ENCODE data around the gene MEA1. TPM values are rescaled to one million over a fixed set of nuclear protein-coding genes. Genes with fewer than 3 reads are reported as not detected.

The MEA1 gene
- total and polyA plus RNA-seq, 2 experiments from 2014 or later = 70.5 to 205 TPM

DNA sequence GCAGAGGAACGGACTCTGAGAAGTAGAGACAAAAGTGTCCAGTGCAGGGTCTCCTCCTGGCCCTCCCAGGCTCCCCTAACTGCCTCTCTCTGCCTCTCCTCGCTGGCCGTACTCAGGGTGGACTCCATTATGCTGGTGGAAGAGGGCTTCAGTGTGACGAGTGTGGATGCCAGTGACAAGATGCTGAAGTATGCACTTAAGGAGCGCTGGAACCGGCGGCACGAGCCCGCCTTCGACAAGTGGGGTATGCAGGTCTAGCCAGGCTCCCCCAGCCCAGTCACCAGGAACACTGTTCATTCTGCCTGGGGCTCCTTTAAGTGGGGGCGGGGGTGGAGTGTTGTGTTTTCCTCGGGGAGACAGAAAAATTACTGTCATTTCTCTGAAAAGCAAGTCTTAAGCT, 51.6 kb downstream of the MEA1 start:
- Histone ChIP-seq H4K20me1 (replicated peaks; ENCODE audit: insufficient read depth) (no peaks in the 10 kb centered on the region), H3K4me1 (ENCODE audit: insufficient read depth) (peaks cover 7% of the 10 kb centered on the region; the same call in 1 of the 2 replicates), H3F3A (replicated peaks; ENCODE audit: low read depth) (peaks cover 17% of the 10 kb centered on the region; the same call in 1 of the 2 replicates), H3K79me2 (replicated peaks; ENCODE audit: insufficient read depth) (no peaks in the 10 kb centered on the region), H2AFZ (no peak overlapping the region), H3K9me2 (ENCODE audit: insufficient read depth) (no peaks in the 10 kb centered on the region), H3K27ac (ENCODE audit: low read depth) (no peak overlapping the region), H3K27me3 (ENCODE audit: insufficient read depth) (peaks cover 24% of the 10 kb centered on the region), H3K4me2 (no peak overlapping the region), H3K36me3 (ENCODE audit: insufficient read depth) (no peaks in the 10 kb centered on the region; the same call in 1 of the 2 replicates), H3K4me3 (no peak overlapping the region)
- no peak for TF ChIP-seq STAT1 (IDR thresholded peaks at IDR 0.05; ENCODE audit: unreplicated experiment)
- TF ChIP-seq POLR2AphosphoS5 (IDR thresholded peaks at IDR 0.05; ENCODE audit: low read depth) = no peak
- TF ChIP-seq EZH2 (IDR thresholded peaks at IDR 0.05; ENCODE audit: low read depth, unreplicated experiment) = no peak
- TF ChIP-seq, protein P1, sequence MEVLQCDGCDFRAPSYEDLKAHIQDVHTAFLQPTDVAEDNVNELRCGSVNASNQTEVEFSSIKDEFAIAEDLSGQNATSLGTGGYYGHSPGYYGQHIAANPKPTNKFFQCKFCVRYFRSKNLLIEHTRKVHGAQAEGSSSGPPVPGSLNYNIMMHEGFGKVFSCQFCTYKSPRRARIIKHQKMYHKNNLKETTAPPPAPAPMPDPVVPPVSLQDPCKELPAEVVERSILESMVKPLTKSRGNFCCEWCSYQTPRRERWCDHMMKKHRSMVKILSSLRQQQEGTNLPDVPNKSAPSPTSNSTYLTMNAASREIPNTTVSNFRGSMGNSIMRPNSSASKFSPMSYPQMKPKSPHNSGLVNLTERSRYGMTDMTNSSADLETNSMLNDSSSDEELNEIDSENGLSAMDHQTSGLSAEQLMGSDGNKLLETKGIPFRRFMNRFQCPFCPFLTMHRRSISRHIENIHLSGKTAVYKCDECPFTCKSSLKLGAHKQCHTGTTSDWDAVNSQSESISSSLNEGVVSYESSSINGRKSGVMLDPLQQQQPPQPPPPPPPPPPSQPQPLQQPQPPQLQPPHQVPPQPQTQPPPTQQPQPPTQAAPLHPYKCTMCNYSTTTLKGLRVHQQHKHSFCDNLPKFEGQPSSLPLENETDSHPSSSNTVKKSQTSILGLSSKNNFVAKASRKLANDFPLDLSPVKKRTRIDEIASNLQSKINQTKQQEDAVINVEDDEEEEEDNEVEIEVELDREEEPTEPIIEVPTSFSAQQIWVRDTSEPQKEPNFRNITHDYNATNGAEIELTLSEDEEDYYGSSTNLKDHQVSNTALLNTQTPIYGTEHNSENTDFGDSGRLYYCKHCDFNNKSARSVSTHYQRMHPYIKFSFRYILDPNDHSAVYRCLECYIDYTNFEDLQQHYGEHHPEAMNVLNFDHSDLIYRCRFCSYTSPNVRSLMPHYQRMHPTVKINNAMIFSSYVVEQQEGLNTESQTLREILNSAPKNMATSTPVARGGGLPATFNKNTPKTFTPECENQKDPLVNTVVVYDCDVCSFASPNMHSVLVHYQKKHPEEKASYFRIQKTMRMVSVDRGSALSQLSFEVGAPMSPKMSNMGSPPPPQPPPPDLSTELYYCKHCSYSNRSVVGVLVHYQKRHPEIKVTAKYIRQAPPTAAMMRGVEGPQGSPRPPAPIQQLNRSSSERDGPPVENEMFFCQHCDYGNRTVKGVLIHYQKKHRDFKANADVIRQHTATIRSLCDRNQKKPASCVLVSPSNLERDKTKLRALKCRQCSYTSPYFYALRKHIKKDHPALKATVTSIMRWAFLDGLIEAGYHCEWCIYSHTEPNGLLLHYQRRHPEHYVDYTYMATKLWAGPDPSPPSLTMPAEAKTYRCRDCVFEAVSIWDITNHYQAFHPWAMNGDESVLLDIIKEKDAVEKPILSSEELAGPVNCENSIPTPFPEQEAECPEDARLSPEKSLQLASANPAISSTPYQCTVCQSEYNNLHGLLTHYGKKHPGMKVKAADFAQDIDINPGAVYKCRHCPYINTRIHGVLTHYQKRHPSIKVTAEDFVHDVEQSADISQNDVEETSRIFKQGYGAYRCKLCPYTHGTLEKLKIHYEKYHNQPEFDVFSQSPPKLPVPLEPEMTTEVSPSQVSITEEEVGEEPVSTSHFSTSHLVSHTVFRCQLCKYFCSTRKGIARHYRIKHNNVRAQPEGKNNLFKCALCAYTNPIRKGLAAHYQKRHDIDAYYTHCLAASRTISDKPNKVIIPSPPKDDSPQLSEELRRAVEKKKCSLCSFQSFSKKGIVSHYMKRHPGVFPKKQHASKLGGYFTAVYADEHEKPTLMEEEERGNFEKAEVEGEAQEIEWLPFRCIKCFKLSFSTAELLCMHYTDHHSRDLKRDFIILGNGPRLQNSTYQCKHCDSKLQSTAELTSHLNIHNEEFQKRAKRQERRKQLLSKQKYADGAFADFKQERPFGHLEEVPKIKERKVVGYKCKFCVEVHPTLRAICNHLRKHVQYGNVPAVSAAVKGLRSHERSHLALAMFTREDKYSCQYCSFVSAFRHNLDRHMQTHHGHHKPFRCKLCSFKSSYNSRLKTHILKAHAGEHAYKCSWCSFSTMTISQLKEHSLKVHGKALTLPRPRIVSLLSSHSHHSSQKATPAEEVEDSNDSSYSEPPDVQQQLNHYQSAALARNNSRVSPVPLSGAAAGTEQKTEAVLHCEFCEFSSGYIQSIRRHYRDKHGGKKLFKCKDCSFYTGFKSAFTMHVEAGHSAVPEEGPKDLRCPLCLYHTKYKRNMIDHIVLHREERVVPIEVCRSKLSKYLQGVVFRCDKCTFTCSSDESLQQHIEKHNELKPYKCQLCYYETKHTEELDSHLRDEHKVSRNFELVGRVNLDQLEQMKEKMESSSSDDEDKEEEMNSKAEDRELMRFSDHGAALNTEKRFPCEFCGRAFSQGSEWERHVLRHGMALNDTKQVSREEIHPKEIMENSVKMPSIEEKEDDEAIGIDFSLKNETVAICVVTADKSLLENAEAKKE (CRISPR knock-in tag; IDR thresholded peaks at IDR 0.05) = no peak
- no peak for TF ChIP-seq ZNF331 (CRISPR knock-in tag; IDR thresholded peaks at IDR 0.05; ENCODE audit: low read depth)
- no peak for TF ChIP-seq NANOG (IDR thresholded peaks at IDR 0.05; ENCODE audit: borderline replicate concordance)
- TF ChIP-seq, protein P2, sequence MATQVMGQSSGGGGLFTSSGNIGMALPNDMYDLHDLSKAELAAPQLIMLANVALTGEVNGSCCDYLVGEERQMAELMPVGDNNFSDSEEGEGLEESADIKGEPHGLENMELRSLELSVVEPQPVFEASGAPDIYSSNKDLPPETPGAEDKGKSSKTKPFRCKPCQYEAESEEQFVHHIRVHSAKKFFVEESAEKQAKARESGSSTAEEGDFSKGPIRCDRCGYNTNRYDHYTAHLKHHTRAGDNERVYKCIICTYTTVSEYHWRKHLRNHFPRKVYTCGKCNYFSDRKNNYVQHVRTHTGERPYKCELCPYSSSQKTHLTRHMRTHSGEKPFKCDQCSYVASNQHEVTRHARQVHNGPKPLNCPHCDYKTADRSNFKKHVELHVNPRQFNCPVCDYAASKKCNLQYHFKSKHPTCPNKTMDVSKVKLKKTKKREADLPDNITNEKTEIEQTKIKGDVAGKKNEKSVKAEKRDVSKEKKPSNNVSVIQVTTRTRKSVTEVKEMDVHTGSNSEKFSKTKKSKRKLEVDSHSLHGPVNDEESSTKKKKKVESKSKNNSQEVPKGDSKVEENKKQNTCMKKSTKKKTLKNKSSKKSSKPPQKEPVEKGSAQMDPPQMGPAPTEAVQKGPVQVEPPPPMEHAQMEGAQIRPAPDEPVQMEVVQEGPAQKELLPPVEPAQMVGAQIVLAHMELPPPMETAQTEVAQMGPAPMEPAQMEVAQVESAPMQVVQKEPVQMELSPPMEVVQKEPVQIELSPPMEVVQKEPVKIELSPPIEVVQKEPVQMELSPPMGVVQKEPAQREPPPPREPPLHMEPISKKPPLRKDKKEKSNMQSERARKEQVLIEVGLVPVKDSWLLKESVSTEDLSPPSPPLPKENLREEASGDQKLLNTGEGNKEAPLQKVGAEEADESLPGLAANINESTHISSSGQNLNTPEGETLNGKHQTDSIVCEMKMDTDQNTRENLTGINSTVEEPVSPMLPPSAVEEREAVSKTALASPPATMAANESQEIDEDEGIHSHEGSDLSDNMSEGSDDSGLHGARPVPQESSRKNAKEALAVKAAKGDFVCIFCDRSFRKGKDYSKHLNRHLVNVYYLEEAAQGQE (IDR thresholded peaks at IDR 0.05; ENCODE audit: unreplicated experiment) = no peak
- TF ChIP-seq, protein P3, sequence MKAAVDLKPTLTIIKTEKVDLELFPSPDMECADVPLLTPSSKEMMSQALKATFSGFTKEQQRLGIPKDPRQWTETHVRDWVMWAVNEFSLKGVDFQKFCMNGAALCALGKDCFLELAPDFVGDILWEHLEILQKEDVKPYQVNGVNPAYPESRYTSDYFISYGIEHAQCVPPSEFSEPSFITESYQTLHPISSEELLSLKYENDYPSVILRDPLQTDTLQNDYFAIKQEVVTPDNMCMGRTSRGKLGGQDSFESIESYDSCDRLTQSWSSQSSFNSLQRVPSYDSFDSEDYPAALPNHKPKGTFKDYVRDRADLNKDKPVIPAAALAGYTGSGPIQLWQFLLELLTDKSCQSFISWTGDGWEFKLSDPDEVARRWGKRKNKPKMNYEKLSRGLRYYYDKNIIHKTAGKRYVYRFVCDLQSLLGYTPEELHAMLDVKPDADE (IDR thresholded peaks at IDR 0.05) = no peak
- TF ChIP-seq ZNF114 (CRISPR knock-in tag; IDR thresholded peaks at IDR 0.05) = no peak
- no peak for TF ChIP-seq EZH2phosphoT487 (IDR thresholded peaks at IDR 0.05; ENCODE audit: unreplicated experiment)
- TF ChIP-seq, protein P4, sequence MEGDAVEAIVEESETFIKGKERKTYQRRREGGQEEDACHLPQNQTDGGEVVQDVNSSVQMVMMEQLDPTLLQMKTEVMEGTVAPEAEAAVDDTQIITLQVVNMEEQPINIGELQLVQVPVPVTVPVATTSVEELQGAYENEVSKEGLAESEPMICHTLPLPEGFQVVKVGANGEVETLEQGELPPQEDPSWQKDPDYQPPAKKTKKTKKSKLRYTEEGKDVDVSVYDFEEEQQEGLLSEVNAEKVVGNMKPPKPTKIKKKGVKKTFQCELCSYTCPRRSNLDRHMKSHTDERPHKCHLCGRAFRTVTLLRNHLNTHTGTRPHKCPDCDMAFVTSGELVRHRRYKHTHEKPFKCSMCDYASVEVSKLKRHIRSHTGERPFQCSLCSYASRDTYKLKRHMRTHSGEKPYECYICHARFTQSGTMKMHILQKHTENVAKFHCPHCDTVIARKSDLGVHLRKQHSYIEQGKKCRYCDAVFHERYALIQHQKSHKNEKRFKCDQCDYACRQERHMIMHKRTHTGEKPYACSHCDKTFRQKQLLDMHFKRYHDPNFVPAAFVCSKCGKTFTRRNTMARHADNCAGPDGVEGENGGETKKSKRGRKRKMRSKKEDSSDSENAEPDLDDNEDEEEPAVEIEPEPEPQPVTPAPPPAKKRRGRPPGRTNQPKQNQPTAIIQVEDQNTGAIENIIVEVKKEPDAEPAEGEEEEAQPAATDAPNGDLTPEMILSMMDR (conservative IDR thresholded peaks at IDR 0.05; ENCODE audit: low read depth in 2 of 2) = no peak
- no peak for TF ChIP-seq JUNB (IDR thresholded peaks at IDR 0.05; ENCODE audit: unreplicated experiment)
- TF ChIP-seq CREB1 (CRISPR knock-in tag; IDR thresholded peaks at IDR 0.05; ENCODE audit: low read depth) = no peak
- Mint-ChIP-seq H3K27ac (no peak overlapping the region), H3K36me3 (ENCODE audit: low read depth) (peaks cover 3% of the 10 kb centered on the region; the same call in 2 of the 3 replicates), H3K4me1 (peaks cover 14% of the 10 kb centered on the region; the same call in 2 of the 3 replicates), H3K4me3 (peak overlapping the region; percentile 37; the same call in 1 of the 3 replicates), H3K9me3 (no peaks in the 10 kb centered on the region), H3K27me3 (ENCODE audit: insufficient read depth, low read depth, poor library complexity) (peaks cover 25% of the 10 kb centered on the region)
- DNase-seq (ENCODE audit: low spot score) (no peak), ATAC-seq (no peak)
